Vagina (tissue), 2 donors: Measurements from ENCODE around the gene WNT9A.

Source experiments
- CTCF ChIP-seq, 3 experiments: fragments of 450-650 bp in 2 of 3; fragments of 200-600 bp in 1 of 3; sonication (generic) in 1 of 3; IDR thresholded peaks; one replicate each; pipeline ENCODE4 v1.5.1; 2017 to 2019; ENCODE audit warnings: antibody characterized with exemption in 3 of 3, mild to moderate bottlenecking in 2 of 3, moderate library complexity in 2 of 3
- POLR2AphosphoS5 ChIP-seq, 2 donors: sonication (generic); formaldehyde crosslinking; IDR thresholded peaks; one replicate each; pipeline ENCODE4 v1.9.0; 2017; ENCODE audit warnings: antibody characterized with exemption in 2 of 2, mild to moderate bottlenecking in 2 of 2, low read depth in 1 of 2; ENCODE audit not compliant: insufficient read depth in 1 of 2

DNA sequence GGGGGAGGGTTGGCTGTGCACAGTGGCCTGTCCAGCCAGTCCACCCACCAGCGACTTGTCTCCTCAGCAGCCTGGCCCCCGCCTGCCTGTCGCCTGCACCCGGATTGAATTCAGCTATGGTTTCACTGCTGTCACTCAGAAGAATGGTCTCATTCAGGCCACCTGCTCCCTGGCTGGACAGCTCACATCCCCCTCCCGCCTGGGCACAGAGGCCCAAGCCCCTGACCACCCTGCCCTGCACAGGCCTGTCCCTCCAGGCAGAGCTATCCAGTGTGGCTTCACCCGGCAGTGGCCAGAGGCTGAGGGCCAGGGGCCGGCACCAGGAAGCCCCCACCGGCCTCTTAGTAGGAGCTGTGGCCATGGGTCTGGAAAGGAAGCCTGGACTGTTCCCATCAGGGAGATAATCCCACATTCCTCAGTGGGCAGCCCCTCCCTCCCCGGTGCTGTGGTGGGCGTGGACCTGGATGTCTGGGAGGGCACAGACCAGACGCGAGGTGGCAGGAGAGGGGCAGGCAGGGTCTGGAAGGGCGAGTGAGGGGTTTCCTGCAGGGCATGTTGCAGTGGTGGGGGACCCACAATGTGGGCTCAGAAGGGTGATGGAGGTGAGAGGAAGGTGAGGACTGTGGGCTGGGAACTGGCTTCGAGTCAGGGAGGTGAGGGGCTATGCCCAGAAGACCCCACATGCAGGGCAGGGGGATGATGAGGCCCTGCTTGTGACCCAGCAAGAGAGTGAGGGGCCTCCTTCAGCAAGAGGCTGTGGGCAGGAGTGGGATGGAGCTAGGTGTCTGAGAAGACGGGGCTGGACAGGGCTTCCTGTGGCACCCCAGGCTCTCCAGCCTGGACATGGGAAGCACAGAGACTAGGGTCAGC lies 30.4 kb downstream of the WNT9A start:
- no peak for TF ChIP-seq CTCF (IDR thresholded peaks at IDR 0.05)
- TF ChIP-seq POLR2AphosphoS5 (IDR thresholded peaks at IDR 0.05; ENCODE audit: insufficient read depth in 1 of 2, low read depth in 1 of 2): no peak
